GM23248 (cell line): Measurements from ENCODE around the gene NOCT.

Source experiments
- EZH2 ChIP-seq: fragments of 200-600 bp; sonication (generic); IDR thresholded peaks from 2 replicates; pipeline ENCODE4 v1.6.1; 2018; ENCODE audit warnings: antibody characterized with exemption, mild to moderate bottlenecking; ENCODE audit not compliant: insufficient read depth, poor library complexity, severe bottlenecking
- EZH2phosphoT487 ChIP-seq: fragments of 200-600 bp; sonication (generic); IDR thresholded peaks from 2 replicates; pipeline ENCODE4 v1.6.1; 2018; ENCODE audit warnings: antibody characterized with exemption, moderate library complexity, mild to moderate bottlenecking, low read depth; ENCODE audit not compliant: insufficient read depth

DNA sequence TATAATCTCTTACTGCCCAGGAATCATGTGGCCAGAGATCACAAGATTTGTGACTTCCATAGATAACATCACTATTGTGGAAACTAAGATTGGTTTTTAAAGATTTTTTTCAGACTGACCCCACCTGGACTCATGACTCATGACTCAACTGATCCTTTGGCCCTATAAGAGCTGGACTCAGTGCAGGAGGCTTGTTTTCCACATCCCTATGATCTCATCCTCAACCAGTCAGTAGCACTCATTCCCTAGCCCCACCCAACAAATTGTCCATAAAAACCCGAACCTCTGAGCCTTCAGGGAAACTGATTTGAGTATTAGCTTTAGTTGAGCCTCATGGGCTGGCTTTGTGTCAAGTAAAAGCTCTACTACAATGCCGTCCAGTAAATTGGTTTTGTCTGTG, 7.9 kb upstream of the NOCT start:
- TF ChIP-seq EZH2 (no peak), EZH2phosphoT487 (no peak)
